Activated T-helper 2 cell treated with anti-CD3 and anti-CD28 coated beads, Interferon-gamma antibody, Interleukin-2, Interleukin-4, amounts not matched to agents 10 μg/mL and 5 μg/mL and 100 μg/mL, durations not matched to agents 14 hours and 24 hours and 36 hours (primary cell): Measurements from ENCODE around the gene TBX20. TPM values are rescaled to one million over a fixed set of nuclear protein-coding genes. Genes with fewer than 3 reads are reported as not detected.

Experiments used
- total RNA-seq: library from RNA; stranded (reverse); gene quantifications from 2 replicates; pipeline ENCODE4 v1.2.3, GENCODE V29; 2022

The TBX20 gene
- total RNA-seq, 1 donor from 2014 or later = 0.11 TPM

Other genes with a start within 250 kb of the TBX20 start
- gene DPY19L1, start 216.6 kb downstream of the TBX20 start, total RNA-seq = 21.9 and 25.4 TPM in 2 replicates